ENCODE data around the gene PLXNA2. TPM values are rescaled to one million over a fixed set of nuclear protein-coding genes. Genes with fewer than 3 reads are reported as not detected.
A peak's percentile ranks its signal among the peaks of the same experiment; 100 is the strongest.

The PLXNA2 gene
- total RNA-seq, 4 donors from 2014 or later = 12.2 to 45.7 (median 21.8) TPM

GRCh38 chr1:208065862-208066261, 178.3 kb downstream of the PLXNA2 start:
- DNase-seq = no peak
- H3K36me3 ChIP-seq = no peaks in the 10 kb centered on the region

DNA sequence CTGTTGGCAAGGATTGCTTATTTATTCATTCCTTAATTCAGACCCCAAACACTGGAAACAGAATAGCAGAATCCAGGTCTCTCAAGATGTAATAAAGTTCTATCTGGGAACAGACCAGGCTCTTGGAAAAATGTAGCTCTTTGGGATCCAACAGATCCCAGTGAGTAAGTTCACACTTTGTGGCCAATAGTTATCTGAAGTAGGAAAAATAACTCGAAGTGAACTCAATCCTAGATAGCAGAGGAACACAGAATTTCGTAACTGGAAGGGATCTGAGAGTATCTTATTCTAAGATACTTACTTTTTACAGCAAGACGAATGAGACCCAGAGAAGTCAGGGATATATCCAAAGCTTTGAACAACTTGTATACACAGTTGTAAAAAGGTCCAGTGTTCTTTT, 182.6 kb downstream of the PLXNA2 start:
- no peaks in the 10 kb centered on the region for H3K9me3 ChIP-seq
- DNase-seq = no peak
- no peaks in the 10 kb centered on the region for H3K36me3 ChIP-seq
- 71 to 77% methylated on average over 3 of the region's 3 CpGs for WGBS, 2 donors
- intact Hi-C loops (cut with DNase I) = no loop called here
- TF ChIP-seq POLR2A (IDR thresholded peaks at IDR 0.05) = no peak
- TF ChIP-seq, protein P1, sequence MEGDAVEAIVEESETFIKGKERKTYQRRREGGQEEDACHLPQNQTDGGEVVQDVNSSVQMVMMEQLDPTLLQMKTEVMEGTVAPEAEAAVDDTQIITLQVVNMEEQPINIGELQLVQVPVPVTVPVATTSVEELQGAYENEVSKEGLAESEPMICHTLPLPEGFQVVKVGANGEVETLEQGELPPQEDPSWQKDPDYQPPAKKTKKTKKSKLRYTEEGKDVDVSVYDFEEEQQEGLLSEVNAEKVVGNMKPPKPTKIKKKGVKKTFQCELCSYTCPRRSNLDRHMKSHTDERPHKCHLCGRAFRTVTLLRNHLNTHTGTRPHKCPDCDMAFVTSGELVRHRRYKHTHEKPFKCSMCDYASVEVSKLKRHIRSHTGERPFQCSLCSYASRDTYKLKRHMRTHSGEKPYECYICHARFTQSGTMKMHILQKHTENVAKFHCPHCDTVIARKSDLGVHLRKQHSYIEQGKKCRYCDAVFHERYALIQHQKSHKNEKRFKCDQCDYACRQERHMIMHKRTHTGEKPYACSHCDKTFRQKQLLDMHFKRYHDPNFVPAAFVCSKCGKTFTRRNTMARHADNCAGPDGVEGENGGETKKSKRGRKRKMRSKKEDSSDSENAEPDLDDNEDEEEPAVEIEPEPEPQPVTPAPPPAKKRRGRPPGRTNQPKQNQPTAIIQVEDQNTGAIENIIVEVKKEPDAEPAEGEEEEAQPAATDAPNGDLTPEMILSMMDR (IDR thresholded peaks at IDR 0.05) = no peak
- no peak overlapping the region for H3K27ac ChIP-seq
- no peak overlapping the region for H3K4me3 ChIP-seq (replicated peaks in 1 of 3)
- peaks cover 13 to 17% of the 10 kb centered on the region in 2 donors for H3K4me1 ChIP-seq
- no peaks in the 10 kb centered on the region for H3K27me3 ChIP-seq

More at GRCh38 chr1:208065862-208066261, 178.3 kb downstream of the PLXNA2 start:
- H3K27me3 ChIP-seq = no peaks in the 10 kb centered on the region
- no peak for TF ChIP-seq POLR2A (IDR thresholded peaks at IDR 0.05)
- TF ChIP-seq, protein P1 (IDR thresholded peaks at IDR 0.05) = no peak
- H3K4me3 ChIP-seq (replicated peaks in 1 of 3) = no peak overlapping the region
- intact Hi-C loops (cut with DNase I) = no loop called here
- no peak overlapping the region for H3K27ac ChIP-seq
- no peaks in the 10 kb centered on the region for H3K9me3 ChIP-seq
- peaks cover 0 to 5% of the 10 kb centered on the region in 2 donors for H3K4me1 ChIP-seq

DNA sequence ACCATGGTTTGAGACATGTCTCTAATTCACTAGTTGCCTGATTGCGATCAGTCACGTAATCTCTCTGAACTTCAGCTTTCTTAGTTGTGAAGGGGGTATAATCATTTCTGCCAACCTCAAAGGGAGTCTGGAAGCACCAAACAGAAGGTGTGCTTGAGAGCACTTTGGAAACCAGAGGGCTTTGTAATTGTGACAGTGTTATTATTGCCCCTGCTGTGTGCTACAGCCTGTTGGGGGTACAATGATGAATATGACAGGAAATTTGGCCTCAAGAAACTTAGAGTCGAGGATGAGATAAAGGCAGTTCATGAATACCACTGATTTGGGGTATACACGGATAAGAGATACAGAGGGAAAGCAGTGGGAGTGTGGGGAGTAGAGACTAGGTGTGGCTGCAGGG, 183.1 kb downstream of the PLXNA2 start:
- 87 to 92% methylated on average over 4 of the region's 4 CpGs for WGBS, 2 donors
- no peaks in the 10 kb centered on the region for H3K27me3 ChIP-seq
- no peak overlapping the region for H3K4me3 ChIP-seq (replicated peaks in 1 of 3)
- H3K4me1 ChIP-seq = peaks cover 13 to 17% of the 10 kb centered on the region in 2 donors
- H3K36me3 ChIP-seq = no peaks in the 10 kb centered on the region
- H3K9me3 ChIP-seq = no peaks in the 10 kb centered on the region
- no peak for TF ChIP-seq POLR2A (IDR thresholded peaks at IDR 0.05)
- TF ChIP-seq, protein P1 (IDR thresholded peaks at IDR 0.05) = no peak
- no peak overlapping the region for H3K27ac ChIP-seq
- intact Hi-C loops (cut with DNase I) = no loop called here
- no peak for DNase-seq

GRCh38 chr1:208060215-208060869, 183.8 kb downstream of the PLXNA2 start:
- Histone ChIP-seq H3K9me3 (no peaks in the 10 kb centered on the region), H3K36me3 (no peaks in the 10 kb centered on the region), H3K4me3 (replicated peaks in 1 of 3) (no peak overlapping the region), H3K27me3 (no peaks in the 10 kb centered on the region), H3K4me1 (peaks cover 13 to 17% of the 10 kb centered on the region in 2 donors), H3K27ac (no peak overlapping the region)
- intact Hi-C loops (cut with DNase I) = no loop called here
- TF ChIP-seq, protein P1 (IDR thresholded peaks at IDR 0.05) = no peak
- TF ChIP-seq POLR2A (IDR thresholded peaks at IDR 0.05) = no peak
- 88 to 95% methylated on average over 13 to 17 of the region's 17 CpGs for WGBS, 2 donors
- DNase-seq = no peak

DNA sequence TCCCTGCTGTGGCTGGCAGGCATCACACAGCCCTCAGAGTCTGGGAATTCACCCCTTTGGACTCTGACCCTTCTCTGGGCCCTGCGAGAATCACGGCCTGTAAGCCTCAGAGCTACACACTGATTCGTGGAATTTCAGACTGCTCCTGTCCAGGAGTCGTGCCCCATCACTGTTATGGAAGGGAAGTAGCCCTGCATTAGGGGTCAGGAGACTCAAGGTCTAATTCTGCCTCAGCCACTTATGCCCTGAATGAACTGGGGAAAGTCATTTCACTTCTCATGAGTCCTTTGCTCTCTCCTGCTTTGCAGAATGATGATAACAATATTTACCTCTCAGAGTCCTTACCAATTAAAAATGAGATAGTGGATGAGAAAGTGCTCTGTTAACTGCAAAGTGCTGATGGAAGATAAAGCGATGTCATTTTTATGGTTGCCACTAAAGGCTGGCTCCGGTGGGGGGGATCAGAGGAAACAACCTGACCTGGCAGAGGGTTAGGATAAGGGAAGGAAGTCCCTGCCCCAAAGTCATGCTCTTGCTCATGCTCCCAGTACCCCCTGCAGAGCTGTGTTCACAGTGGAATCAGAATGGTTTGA, 184.7 kb downstream of the PLXNA2 start:
- 76 to 87% methylated on average over 6 of the region's 6 CpGs for WGBS, 2 donors
- intact Hi-C loops (cut with DNase I) = loop anchor here (2.0 kb wide), 1 partner anchor 29 kb away; no protein-coding TSS in a partner anchor
- H3K27me3 ChIP-seq = no peaks in the 10 kb centered on the region
- no peak overlapping the region for H3K4me3 ChIP-seq (replicated peaks in 1 of 3)
- peak overlapping the region; percentile 41 to 77 (median 55) for H3K27ac ChIP-seq
- peaks cover 13 to 17% of the 10 kb centered on the region in 2 donors for H3K4me1 ChIP-seq
- H3K9me3 ChIP-seq = no peaks in the 10 kb centered on the region
- no peaks in the 10 kb centered on the region for H3K36me3 ChIP-seq
- no peak for TF ChIP-seq POLR2A (IDR thresholded peaks at IDR 0.05)
- TF ChIP-seq, protein P1 (IDR thresholded peaks at IDR 0.05) = no peak
- DNase-seq = no peak
